Neural progenitor cell (in vitro differentiated cells): ENCODE data around the gene ACY1. TPM values are rescaled to one million over a fixed set of nuclear protein-coding genes. Genes with fewer than 3 reads are reported as not detected.

Experiments used
- DNase-seq: peaks from one replicate; pipeline ENCODE4 v3.0.0-alpha.2; 2016; ENCODE audit warnings: low spot score
- H2AFZ ChIP-seq: fragments of 200-600 bp; sonication (generic); replicated peaks from 2 replicates; pipeline ENCODE4 v1.6.1; 2016; ENCODE audit warnings: antibody characterized with exemption
- H3F3A ChIP-seq: fragments of 200-600 bp; sonication (generic); 2 replicates; pipeline ENCODE4 v1.6.1; 2016; ENCODE audit warnings: antibody characterized with exemption, low read depth
- H3K27ac ChIP-seq: fragments of 200-600 bp; sonication (generic); 2 replicates; pipeline ENCODE4 v1.5.1; 2016; ENCODE audit warnings: mild to moderate bottlenecking
- H3K27me3 ChIP-seq: fragments of 200-600 bp; sonication (generic); 2 replicates; pipeline ENCODE4 v1.6.1; 2016; ENCODE audit warnings: mild to moderate bottlenecking, moderate library complexity
- H3K36me3 ChIP-seq: fragments of 200-600 bp; sonication (generic); 2 replicates; pipeline ENCODE4 v1.5.1; 2016
- H3K4me1 ChIP-seq: fragments of 200-600 bp; sonication (generic); 2 replicates; pipeline ENCODE4 v1.6.1; 2016; ENCODE audit warnings: mixed run types
- H3K4me2 ChIP-seq: fragments of 200-600 bp; sonication (generic); 2 replicates; pipeline ENCODE4 v1.6.1; 2016
- H3K4me3 ChIP-seq: fragments of 200-600 bp; sonication (generic); 2 replicates; pipeline ENCODE4 v1.5.1; 2016
- H3K79me2 ChIP-seq: fragments of 200-600 bp; sonication (generic); 2 replicates; pipeline ENCODE4 v1.6.1; 2016; ENCODE audit warnings: low read depth
- H3K9ac ChIP-seq: fragments of 200-600 bp; sonication (generic); 2 replicates; pipeline ENCODE4 v1.6.1; 2016
- H3K9me3 ChIP-seq: fragments of 200-600 bp; sonication (generic); 2 replicates; pipeline ENCODE4 v1.5.1; 2016; ENCODE audit warnings: low read depth
- H4K20me1 ChIP-seq: fragments of 200-600 bp; sonication (generic); 2 replicates; pipeline ENCODE4 v1.6.1; 2016; ENCODE audit warnings: low read depth
- H3K27ac Mint-ChIP-seq: 3 replicates; pipeline ENCODE4 v1.8.0; 2021; ENCODE audit warnings: mixed read lengths
- H3K27me3 Mint-ChIP-seq: 2 replicates; pipeline ENCODE4 v1.8.0; 2022; ENCODE audit warnings: low read depth, mild to moderate bottlenecking, inconsistent platforms, moderate library complexity, mixed read lengths; ENCODE audit not compliant: insufficient read depth
- H3K36me3 Mint-ChIP-seq: 3 replicates; pipeline ENCODE4 v1.8.0; 2021; ENCODE audit warnings: mixed read lengths
- H3K4me1 Mint-ChIP-seq: 3 replicates; pipeline ENCODE4 v1.8.0; 2021; ENCODE audit warnings: mixed read lengths
- H3K4me3 Mint-ChIP-seq: 3 replicates; pipeline ENCODE4 v1.8.0; 2021; ENCODE audit warnings: mild to moderate bottlenecking, moderate library complexity, mixed read lengths
- H3K9me3 Mint-ChIP-seq: 3 replicates; pipeline ENCODE4 v1.8.0; 2020; ENCODE audit warnings: mixed read lengths
- EZH2 ChIP-seq: fragments of 200-600 bp; sonication (generic); IDR thresholded peaks from 2 replicates; pipeline ENCODE4 v1.6.1; 2017; ENCODE audit warnings: antibody characterized with exemption, mild to moderate bottlenecking, moderate library complexity
- EZH2phosphoT487 ChIP-seq: fragments of 200-600 bp; sonication (generic); IDR thresholded peaks from 2 replicates; pipeline ENCODE4 v1.6.1; 2017; ENCODE audit warnings: antibody characterized with exemption
- total RNA-seq: library from RNA; depleted of rRNA; stranded (reverse); fragments of >200 nt; gene quantifications from 2 replicates; pipeline ENCODE4 v1.2.3, GENCODE V29; 2015; ENCODE audit warnings: low replicate concordance
- TF ChIP-seq, protein P1 (sequence below): fragments of 200-600 bp; sonication (generic); IDR thresholded peaks from 2 replicates; pipeline ENCODE4 v1.5.1; 2017; ENCODE audit warnings: antibody characterized with exemption, mild to moderate bottlenecking

The ACY1 gene
- total RNA-seq, 1 donor from 2014 or later = 17.3 TPM

DNA sequence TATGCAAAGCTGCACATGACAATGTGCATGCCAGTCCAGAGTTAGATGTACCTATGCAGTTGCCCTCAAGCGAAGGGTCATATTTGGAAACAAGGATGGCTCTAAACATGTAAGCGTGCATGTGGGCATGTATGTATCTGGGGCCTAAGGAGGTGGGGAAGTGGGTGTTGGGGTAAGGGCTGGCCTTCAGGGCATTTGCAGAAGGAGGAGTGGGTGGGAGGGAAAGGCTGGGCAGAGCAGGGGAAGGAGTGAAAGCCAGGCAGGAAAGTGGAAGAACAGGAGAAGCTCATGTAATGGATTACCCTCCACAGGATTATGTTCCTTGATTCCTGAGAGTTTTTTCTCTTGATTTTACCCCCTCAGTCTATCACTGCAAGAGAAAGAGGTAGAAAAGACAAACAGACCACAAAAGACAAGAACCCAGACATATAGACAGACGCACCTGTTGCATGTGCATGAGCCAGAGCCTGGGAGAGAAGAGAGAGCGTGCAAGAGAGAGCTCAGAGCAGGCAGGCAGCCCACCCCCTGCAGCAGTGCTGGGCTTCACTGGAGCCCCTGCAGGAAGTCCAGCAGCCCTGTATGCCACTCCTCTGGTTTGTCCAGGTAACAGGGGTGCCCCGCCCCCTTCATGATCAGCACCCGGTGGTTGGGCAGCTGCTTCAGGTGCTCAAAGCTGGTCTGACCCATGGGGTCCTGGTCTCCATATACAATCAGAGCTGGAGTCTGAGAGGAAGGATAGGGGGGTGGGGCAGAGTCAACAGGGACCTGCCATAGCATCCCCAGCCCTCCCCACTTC is 14.3 kb upstream of the ACY1 start:
- Histone ChIP-seq H3K36me3 (no peaks in the 10 kb centered on the region), H3K4me3 (peak overlapping the region; percentile 81), H3K9ac (no peak overlapping the region), H2AFZ (no peak overlapping the region), H3K27me3 (peaks cover 9% of the 10 kb centered on the region), H3K4me1 (peaks cover 49% of the 10 kb centered on the region), H3K4me2 (peak overlapping the region; percentile 93), H3K27ac (peak overlapping the region; percentile 86), H3K79me2 (no peaks in the 10 kb centered on the region), H4K20me1 (peaks cover 23% of the 10 kb centered on the region), H3K9me3 (no peaks in the 10 kb centered on the region), H3F3A (peaks cover 40% of the 10 kb centered on the region)
- H3K4me3 Mint-ChIP-seq = peak overlapping the region; percentile 91
- H3K4me1 Mint-ChIP-seq = peaks cover 57% of the 10 kb centered on the region
- TF ChIP-seq EZH2 (no peak), EZH2phosphoT487 (no peak)
- TF ChIP-seq, protein P1, sequence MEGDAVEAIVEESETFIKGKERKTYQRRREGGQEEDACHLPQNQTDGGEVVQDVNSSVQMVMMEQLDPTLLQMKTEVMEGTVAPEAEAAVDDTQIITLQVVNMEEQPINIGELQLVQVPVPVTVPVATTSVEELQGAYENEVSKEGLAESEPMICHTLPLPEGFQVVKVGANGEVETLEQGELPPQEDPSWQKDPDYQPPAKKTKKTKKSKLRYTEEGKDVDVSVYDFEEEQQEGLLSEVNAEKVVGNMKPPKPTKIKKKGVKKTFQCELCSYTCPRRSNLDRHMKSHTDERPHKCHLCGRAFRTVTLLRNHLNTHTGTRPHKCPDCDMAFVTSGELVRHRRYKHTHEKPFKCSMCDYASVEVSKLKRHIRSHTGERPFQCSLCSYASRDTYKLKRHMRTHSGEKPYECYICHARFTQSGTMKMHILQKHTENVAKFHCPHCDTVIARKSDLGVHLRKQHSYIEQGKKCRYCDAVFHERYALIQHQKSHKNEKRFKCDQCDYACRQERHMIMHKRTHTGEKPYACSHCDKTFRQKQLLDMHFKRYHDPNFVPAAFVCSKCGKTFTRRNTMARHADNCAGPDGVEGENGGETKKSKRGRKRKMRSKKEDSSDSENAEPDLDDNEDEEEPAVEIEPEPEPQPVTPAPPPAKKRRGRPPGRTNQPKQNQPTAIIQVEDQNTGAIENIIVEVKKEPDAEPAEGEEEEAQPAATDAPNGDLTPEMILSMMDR = no peak
- no peaks in the 10 kb centered on the region for H3K9me3 Mint-ChIP-seq
- H3K27ac Mint-ChIP-seq = peak overlapping the region; percentile 8
- peaks cover 7% of the 10 kb centered on the region for H3K27me3 Mint-ChIP-seq
- H3K36me3 Mint-ChIP-seq = peaks cover 5% of the 10 kb centered on the region
- peak; percentile 23 for DNase-seq

DNA sequence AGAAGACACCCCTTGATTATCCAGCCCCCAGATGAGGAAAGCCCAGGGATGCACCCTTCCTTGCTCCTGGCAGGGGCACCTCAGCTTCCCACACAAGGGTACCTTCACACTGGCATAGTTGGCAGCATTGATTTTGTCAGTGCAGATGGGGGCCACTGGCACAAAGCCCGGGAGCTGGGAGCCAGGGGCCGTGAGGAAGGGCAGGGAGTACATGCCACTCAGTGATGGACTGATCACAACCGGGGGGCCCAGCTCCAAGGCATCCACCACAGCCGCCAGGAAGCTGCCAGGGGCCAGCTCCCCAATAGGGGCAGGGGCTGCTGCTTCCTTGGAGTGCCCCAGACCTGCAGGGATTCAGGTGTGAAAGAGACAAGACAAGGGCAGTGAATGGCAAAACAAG is 13.5 kb upstream of the ACY1 start:
- no peak overlapping the region for H2AFZ ChIP-seq
- H4K20me1 ChIP-seq = peaks cover 16% of the 10 kb centered on the region
- no peaks in the 10 kb centered on the region for H3K9me3 ChIP-seq
- H3K36me3 ChIP-seq = no peaks in the 10 kb centered on the region
- peaks cover 49% of the 10 kb centered on the region for H3K4me1 ChIP-seq
- no peak for DNase-seq
- peaks cover 5% of the 10 kb centered on the region for H3K36me3 Mint-ChIP-seq
- H3K27me3 ChIP-seq = peaks cover 16% of the 10 kb centered on the region
- no peak overlapping the region for H3K4me3 ChIP-seq
- no peak overlapping the region for H3K27ac Mint-ChIP-seq
- H3K79me2 ChIP-seq = no peaks in the 10 kb centered on the region
- no peak overlapping the region for H3K27ac ChIP-seq
- H3K4me1 Mint-ChIP-seq = peaks cover 55% of the 10 kb centered on the region
- TF ChIP-seq EZH2 (no peak), EZH2phosphoT487 (no peak)
- TF ChIP-seq, protein P1 = no peak
- H3K9ac ChIP-seq = no peak overlapping the region
- no peak overlapping the region for H3K4me3 Mint-ChIP-seq
- H3K4me2 ChIP-seq = peak overlapping the region; percentile 93
- no peaks in the 10 kb centered on the region for H3K9me3 Mint-ChIP-seq
- H3F3A ChIP-seq = peaks cover 48% of the 10 kb centered on the region
- peaks cover 9% of the 10 kb centered on the region for H3K27me3 Mint-ChIP-seq

DNA sequence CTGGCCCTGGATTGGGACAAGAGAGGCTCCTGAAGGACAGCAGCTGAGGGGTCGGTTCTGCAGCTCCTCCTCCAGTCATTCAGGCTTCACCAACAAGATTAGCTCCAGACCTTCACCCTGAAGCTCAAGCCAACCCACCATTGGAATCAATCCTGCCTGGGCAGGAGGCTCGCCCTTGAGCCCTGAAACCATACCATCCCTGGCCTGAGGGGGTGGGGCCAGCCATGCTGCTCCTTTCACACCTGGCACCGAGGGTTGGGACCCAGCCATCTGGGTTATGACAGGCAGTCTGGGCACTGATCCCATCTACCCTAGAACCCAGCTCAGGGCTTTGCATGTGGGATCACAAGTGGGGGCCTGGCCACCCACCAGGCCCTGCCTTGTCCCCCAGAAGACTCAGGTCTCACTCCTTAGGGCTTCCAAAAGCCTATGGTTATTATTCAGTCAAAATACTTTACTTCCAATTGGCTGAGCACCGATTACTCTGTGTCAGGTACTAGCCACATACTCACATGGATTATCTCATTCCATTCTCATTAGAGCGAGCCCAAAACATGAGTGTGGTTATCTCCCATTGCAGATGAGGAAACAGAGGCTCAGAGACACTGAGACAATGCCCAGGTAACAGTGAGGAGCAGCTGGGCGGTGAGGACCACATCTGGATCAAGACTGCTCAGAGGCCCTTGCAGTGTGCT is 12.6 kb upstream of the ACY1 start:
- Histone ChIP-seq H3K79me2 (no peaks in the 10 kb centered on the region), H3K4me1 (peaks cover 47% of the 10 kb centered on the region), H4K20me1 (peaks cover 6% of the 10 kb centered on the region), H3K9me3 (no peaks in the 10 kb centered on the region), H3K27ac (no peak overlapping the region), H3K4me2 (no peak overlapping the region), H3K9ac (no peak overlapping the region), H3K27me3 (peaks cover 24% of the 10 kb centered on the region), H2AFZ (no peak overlapping the region), H3F3A (peaks cover 53% of the 10 kb centered on the region), H3K4me3 (no peak overlapping the region), H3K36me3 (no peaks in the 10 kb centered on the region)
- H3K36me3 Mint-ChIP-seq = no peaks in the 10 kb centered on the region
- no peaks in the 10 kb centered on the region for H3K9me3 Mint-ChIP-seq
- peaks cover 7% of the 10 kb centered on the region for H3K27me3 Mint-ChIP-seq
- peaks cover 52% of the 10 kb centered on the region for H3K4me1 Mint-ChIP-seq
- H3K27ac Mint-ChIP-seq = no peak overlapping the region
- no peak for TF ChIP-seq EZH2phosphoT487
- TF ChIP-seq EZH2 = no peak
- TF ChIP-seq, protein P1 = no peak
- no peak for DNase-seq
- peak overlapping the region; percentile 43 for H3K4me3 Mint-ChIP-seq
